HG03159 (cell line): Measurements from ENCODE around the gene LDB2.
A peak's percentile ranks its signal among the peaks of the same experiment; 100 is the strongest.
"Not testable (repeated sequence)": the region's sequence is repeated elsewhere in the genome, so short reads cannot be mapped to it uniquely, and the experiment has no call there.

Source experiments
- ATAC-seq: cut with Tn5 transposase; IDR thresholded peaks from one replicate; pipeline ENCODE4 v1.9.1; 2021; ENCODE audit warnings: mild to moderate bottlenecking, moderate library complexity; ENCODE audit not compliant: unreplicated experiment

The LDB2 gene

GRCh38 chr4:16897991-16898827 lies at the start of gene LDB2:
LDB2 (minus strand) TSS chr4:16898645.
- ATAC-seq = no peak

GRCh38 chr4:16942491-16942890 lies 44.0 kb upstream of the LDB2 start:
- ATAC-seq = no peak

- no peak for ATAC-seq
These were observed 40.7 kb upstream of the LDB2 start for GRCh38 chr4:16939178-16939577.

- ATAC-seq = no peak
These were observed 40.1 kb upstream of the LDB2 start for GRCh38 chr4:16938512-16939040.

- ATAC-seq = no peak
These were observed 33.2 kb upstream of the LDB2 start for GRCh38 chr4:16931339-16932305.

- no peak for ATAC-seq
These were observed 27.8 kb upstream of the LDB2 start for GRCh38 chr4:16926214-16926613.

GRCh38 chr4:16918716-16919115 lies 20.3 kb upstream of the LDB2 start:
- ATAC-seq = not testable (repeated sequence)

GRCh38 chr4:16916719-16917337 lies 18.4 kb upstream of the LDB2 start:
- ATAC-seq = peak; percentile 99

- no peak for ATAC-seq
These were observed 17.6 kb upstream of the LDB2 start for GRCh38 chr4:16916031-16916430.

- ATAC-seq = no peak
These were observed 15.8 kb upstream of the LDB2 start for GRCh38 chr4:16914208-16914607.

- no peak for ATAC-seq
These were observed 14.5 kb upstream of the LDB2 start for GRCh38 chr4:16912896-16913295.

GRCh38 chr4:16909281-16909680 lies 10.8 kb upstream of the LDB2 start:
- ATAC-seq = no peak

GRCh38 chr4:16908377-16909021 lies 10.1 kb upstream of the LDB2 start:
- ATAC-seq = no peak

- no peak for ATAC-seq
These were observed 1.9 kb upstream of the LDB2 start for GRCh38 chr4:16900325-16900724.

- ATAC-seq = no peak
These were observed 1.3 kb downstream of the LDB2 start for GRCh38 chr4:16896881-16897750.

GRCh38 chr4:16894406-16894805 lies 4.0 kb downstream of the LDB2 start:
- no peak for ATAC-seq

GRCh38 chr4:16893141-16893651 lies 5.2 kb downstream of the LDB2 start:
- ATAC-seq = no peak

GRCh38 chr4:16890651-16891050 lies 7.8 kb downstream of the LDB2 start:
- no peak for ATAC-seq

GRCh38 chr4:16889945-16890344 lies 8.5 kb downstream of the LDB2 start:
- ATAC-seq = no peak
